SH-SY5Y (cell line): ENCODE data around the gene BOD1L1.

Experiments
- GATA2 ChIP-seq: IDR thresholded peaks from 2 replicates; pipeline ENCODE4 v1.6.1; 2011; ENCODE audit warnings: mild to moderate bottlenecking, low read depth, low read length
- GATA3 ChIP-seq: IDR thresholded peaks from 2 replicates; pipeline ENCODE4 v1.6.1; 2011; ENCODE audit warnings: low read depth, mild to moderate bottlenecking, low read length, moderate library complexity

DNA sequence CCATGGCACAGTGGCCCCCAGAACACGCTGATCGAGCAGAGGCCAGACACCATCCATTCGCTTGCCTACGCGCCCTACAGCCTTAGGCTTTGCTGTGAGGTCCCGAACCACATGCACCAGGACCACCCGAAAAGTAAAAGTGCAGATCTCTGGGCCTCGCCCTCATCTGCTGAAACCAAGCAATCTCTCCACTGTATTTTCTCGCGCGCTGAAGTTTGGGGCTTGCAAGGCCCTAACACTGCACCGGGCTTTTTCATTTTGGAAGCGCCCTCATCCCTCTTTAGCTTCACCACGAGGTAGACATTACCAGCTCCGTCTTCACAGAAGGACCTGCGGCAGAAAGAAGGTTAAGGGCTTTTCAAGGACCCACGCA lies 104.4 kb downstream of the BOD1L1 start:
- TF ChIP-seq GATA2 (no peak), GATA3 (no peak)
